Stimulated activated CD8-positive, alpha-beta memory T cell treated with anti-CD3 and anti-CD28 coated beads, Interleukin-4, amount 100 ng/mL, for 24 hours (primary cell): ENCODE results near the gene FURIN.
"Not testable (repeated sequence)": the region's sequence is repeated elsewhere in the genome, so short reads cannot be mapped to it uniquely, and the experiment has no call there.

Experiments used
- DNase-seq: peaks from one replicate; pipeline ENCODE4 v3.0.0-alpha.2; 2020; ENCODE audit warnings: low read depth

FURIN gene

DNA sequence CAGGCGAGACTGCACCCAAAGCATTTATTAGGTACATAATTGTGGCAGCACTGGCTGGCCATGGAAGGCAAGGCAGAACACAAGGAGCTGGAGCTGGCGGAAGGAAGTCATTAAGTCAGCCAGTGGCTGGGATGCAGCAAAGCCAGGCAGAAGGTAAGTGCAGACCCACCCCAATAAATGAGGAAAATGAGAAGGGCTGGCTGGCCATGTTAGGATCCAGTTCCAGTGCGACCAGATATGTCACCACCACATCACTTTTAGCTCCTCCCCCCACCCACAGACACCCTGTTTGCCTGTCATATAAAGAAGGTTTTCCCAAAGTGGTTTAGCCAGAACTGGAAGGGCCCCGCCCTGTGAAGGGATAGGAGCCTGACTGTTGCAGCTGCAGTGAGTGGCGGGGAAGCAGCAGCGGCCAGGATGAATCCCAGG lies at the start of gene FURIN:
Gene FURIN, plus strand, starts transcription at position 328 of the 429 bp plus-strand sequence. CDS start 7,153 bp downstream, outside the sequence.
- DNase-seq: no peak

DNA sequence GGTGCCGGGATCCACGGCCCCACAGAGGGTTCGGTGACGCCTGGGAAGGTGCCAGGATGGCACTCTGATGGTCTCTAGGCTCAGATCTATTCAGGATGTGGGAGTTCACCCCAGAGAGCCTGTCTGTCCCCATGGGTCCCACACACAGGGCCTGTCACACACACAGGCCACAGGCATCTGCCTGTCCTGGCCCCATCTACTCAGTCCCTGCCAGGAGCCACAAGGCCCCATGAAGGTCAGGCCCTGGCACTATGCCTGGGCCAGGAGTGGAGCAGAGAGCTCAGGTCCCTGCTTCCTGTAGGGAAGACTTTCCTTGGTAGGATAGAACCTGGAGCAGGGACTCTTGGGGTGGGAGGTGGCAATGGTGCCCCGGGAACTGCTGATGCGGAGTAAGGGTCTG lies 49.0 kb upstream of the FURIN start:
- DNase-seq: no peak

DNA sequence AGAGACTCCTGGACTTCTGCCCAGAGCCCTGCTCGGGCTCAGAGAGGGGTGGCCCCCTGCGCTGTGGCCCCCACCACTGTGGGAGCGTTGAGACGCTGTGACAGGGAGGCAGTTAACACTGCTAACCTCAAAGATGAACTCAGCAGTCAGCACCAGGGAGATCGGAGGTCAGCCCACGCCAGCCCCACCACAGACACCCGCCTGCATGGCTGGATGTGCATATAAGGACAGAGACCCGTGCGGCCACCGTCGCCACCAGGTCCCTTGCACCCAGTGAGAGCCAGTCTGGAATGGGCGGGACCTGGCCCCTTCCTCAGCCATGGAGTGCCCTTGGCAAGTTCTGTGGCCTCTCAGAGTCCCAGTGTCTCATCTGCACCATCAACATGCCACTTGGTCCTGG lies 48.5 kb upstream of the FURIN start:
- no peak for DNase-seq

DNA sequence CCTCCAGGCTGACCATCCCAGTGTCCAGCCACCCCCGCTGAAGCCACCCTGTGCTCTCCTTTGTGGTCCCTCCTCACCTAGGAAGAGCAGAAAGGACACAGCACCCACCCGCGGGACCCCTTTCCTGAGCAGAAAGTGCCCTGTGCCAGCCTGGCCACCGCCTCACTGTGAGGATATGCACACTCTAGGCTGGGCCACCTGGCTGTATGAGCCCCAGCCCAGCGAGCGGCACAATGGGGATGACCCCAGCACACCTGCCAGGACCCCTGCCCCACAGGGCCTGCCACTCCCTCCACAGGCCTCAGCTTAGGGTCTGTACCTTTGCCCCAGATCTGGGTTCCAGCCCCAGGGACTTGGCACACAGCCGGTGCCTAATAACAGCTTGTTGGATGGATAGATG lies 47.9 kb upstream of the FURIN start:
- no peak for DNase-seq

DNA sequence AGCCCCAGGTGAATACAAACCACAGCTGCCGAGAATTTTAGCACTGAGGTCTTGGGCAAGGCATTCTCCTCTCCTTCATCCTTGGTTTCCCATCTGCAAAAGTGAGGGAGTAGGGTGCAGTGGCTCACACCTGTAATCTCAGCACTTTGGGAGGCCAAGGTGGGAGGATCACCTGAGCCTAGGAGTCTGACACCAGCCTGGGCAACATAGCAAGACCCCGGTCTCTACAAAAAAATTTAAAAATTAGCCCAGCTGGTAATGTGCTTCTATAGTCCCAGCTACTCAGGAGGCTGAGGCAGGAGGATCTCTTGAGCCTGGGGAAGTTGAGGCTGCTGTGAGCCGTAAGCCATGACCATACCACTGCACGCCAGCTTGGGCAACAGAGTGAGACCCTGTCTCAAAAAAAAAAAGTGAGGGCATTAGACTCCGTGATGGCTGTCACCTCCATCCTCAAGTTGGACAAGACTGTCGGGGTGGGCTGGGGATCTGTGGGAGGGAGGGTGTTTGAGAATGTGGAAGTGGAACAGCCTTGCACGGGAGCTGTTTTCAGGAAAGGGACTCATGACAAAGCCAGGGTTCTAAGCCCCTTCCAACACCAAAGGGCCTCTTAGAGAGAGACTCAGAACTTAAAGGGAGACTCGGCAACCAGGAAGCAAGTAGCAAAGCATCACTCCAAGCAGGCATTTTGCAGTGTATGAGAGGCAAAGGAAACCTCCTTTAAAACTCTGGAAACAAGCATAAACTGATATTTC lies 46.0 kb upstream of the FURIN start:
- no peak for DNase-seq

DNA sequence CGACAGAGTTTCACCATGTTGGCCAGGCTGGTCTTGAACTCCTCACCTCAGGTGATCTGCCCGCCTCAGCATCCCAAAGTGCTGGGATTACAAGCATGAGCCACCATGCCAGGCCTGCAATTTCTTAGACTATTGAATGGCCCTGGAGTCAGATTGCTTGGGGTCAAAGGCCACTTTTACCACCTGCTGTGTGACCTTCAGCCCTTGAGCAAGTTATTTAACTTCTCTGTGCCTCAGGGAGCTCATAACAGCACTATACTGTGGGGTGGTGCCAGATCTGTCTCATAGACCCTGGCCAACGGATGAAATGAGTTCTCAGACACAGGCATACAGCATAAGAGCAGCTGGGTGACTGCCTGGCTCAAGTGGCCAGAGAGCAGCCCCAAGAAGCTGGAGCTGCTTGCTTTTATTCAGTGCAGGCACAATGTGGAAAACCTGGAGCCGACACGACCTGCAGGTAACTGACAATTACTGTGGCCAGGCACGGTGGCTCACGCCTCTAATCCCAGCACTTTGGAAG lies 44.9 kb upstream of the FURIN start:
- no peak for DNase-seq

DNA sequence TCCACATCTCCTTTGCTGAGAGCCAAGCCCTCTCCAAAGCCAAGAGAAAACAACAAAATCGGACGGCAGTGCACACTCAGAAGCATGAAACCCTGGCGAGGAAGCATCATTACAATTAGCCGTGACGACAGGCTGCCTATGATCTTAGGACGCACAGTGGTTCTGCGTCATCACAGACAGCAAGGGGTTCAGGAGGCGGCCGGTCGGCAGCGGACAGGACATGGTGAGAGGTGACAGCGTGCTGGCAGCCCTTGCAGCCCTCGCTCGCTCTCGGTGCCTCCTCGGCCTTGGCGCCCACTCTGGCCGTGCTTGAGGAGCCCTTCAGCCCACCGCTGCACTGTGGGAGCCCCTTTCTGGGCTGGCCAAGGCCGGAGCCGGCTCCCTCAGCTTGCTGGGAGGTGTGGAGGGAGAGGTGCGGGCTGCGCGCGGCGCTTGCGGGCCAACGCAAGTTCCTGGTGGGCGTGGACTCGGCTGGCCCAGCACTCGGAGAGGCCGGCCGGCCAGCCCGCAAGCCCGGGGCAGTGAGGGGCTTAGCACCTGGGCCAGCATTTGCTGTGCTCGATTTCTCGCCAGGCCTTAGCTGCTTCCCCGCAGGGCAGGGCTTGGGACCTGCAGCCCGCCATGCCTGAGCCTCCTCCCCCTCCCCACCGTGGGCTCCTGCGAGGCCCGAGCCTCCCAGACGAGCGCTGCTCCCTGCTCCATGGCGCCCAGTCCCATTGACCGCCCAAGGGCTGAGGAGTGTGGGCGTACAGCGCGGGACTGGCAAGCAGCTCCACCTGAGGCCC lies 43.1 kb upstream of the FURIN start:
- not testable (repeated sequence) for DNase-seq

DNA sequence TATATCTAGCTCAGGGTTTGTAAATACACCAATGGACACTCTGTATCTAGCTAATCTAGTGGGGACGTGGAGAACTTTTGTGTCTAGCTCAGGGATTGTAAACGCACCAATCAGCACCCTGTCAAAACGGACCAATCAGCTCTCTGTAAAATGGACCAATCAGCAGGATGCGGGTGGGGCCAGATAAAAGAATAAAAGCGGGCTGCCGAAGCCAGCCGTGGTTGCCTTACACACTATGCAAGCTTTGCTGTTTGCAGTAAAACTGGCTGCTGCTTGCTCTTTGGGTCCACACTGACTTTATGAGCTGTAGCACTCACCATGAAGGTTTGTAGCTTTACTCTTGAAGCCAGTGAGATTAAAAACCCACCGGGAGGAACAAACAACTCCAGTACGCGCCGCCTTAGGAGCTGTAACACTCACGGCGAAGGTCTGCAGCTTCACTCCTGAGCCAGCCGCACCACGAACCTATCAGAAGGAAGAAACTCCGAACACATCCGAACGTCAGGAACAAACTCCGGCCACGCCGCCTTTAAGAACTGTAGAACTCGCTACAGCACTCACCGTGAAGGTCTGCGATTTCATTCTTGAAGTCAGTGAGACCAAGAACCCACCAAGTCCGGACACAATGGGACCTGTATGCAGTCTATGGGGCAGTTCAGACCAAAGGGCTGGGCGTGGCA lies 42.0 kb upstream of the FURIN start:
- DNase-seq: not testable (repeated sequence)

DNA sequence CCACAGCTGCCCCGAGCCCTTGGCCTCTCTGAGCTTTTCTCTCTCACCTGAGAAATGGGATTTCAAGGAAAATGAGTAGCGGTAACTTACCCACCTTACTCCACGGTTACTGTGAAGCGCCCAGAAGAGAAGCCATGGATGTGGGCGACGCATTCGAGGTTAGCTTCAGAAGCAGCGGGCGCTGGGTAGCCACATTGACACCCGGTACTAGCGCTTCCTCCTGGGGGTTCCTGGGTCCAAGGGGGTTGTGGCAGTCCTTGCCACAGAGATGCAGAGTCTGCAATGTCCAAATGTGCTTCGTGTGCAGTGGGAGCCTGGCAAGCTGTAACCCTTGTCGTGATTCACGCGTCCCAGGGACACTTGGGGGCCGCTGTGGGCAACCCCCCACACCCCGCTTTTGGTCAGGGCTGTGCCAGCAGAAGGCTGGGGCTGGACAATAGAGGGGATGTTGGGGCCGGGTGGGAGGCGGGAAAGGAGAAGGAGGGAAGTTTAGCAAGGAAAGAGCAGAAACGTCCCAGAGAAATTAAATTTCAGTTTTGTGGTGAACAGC lies 41.4 kb upstream of the FURIN start:
- no peak for DNase-seq

DNA sequence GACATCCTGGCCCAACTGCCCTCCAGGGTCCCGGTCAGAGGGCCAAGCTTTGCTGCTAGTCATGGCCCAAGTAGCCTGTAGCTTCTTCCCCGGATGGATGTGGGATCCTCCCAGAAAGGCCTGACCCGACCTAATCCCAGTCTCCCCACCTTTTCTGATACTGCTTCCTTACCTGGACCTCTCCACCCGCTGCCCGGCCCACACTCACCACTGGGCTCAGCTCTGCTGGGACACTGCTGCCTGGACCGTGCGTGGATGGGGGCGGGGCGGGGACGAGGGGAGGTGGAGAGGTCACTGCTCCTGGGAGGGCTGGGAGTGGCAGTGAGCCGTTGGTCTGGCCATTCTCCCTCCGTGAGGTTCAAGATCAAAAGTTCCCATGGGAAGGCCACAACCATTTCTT lies 40.3 kb upstream of the FURIN start:
- DNase-seq: no peak

DNA sequence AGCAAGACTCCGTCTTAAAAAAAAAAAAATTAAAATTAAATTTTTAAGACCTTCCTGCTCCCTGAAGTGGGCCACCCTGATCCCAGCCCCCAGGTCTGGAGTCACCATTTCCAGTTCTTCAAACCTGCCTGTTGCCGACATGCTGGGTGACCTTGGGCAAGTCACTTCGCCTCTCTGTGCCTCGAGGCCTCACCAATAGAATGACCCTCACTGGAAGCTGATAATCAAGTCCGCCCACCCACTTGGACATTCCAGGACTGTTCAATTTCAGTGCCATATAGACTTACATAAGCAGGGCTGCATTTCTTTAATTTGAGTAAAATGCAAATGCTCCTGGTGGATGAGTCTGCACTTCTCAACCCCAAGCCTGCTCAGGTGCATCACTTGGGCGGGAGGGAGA lies 39.3 kb upstream of the FURIN start:
- no peak for DNase-seq

DNA sequence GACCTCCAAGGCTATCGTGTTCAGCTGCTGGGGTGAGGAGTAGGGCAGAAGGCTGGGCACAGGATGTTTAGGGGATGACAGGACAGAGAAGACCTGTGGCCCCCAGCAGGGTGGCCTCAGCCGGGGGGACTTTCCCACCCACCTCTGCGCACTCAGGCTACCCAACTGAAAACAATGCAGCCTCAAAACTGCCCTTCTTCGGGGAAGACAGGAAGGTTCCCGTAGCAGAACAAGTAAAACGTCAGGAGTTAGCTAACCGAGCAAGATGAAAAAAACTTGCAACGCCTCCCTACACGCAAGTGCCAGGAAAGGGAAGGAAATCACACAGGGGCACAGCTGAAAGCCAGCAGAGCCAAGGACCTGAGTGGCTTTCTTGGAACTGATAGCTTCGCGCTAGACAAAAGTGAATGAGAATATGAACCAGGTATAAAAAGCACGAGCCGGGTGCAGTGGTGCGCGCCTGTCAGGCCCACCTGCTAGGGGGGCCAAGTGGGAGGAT lies 38.4 kb upstream of the FURIN start:
- DNase-seq: no peak

DNA sequence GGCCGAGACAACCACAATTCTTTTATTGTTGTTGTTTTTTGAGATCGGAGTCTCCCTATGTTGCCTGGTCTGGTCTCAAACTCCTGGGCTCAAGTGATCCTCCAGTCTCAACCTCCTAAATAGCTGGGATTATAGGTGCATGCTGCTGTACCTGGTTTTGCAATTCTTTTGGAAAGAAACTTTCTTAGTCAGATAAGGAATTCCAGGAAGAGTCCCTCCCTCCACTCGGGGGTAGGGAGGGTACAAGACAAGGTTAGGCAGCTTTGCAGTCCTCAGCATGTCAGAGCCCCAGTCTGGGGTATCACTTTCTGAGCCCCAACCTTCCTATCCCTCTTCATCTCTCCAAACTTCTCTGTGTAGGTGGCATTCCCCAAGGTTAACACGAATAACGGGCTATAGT lies 33.8 kb upstream of the FURIN start:
- DNase-seq: no peak

DNA sequence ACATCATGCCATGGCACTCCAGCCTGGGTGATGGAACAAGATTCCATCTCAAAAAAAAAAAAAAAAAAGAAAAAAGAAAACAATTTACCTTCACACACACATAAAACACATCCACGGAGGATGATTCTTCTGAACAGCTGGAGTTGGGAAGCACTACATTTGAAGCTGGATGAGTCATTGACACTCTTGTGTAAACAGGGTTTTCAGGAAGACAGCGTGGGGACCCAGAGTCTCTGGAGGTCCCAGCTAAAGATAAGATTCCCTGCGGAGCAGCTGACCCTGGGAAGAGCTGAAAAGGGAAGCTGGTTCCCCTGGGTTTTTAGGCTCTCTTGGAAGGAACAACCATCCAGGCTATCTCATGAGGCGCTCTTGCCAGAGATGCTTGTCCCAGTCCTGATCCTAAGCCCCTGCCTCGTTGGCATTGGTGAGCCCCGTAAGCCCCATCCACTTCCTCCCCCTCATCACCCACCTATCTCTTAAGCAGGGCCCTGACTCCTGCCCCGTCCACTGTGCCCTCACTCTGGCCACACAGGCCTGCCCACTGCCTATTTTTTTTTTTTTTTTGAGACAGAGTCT lies 32.0 kb upstream of the FURIN start:
- DNase-seq: no peak

DNA sequence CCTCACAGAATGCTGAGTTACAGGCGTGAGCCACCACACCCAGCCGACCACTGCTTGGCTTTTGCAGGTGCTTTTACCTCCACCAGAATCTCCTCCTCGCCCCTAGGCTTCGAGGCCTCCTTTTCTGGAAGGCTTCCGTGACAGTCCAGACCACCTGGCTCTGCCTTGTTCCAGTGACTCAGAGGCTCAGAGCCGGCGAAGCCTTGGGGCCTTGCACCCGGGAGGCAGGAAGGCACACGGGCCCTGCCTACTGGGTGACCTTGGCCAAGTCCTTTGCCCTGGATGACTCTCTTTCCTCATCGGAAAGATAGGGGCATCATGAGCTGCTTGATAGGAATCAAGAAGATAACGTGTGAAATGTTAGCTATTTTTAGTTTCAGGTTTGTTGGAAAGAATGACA lies 31.3 kb upstream of the FURIN start:
- DNase-seq: no peak

DNA sequence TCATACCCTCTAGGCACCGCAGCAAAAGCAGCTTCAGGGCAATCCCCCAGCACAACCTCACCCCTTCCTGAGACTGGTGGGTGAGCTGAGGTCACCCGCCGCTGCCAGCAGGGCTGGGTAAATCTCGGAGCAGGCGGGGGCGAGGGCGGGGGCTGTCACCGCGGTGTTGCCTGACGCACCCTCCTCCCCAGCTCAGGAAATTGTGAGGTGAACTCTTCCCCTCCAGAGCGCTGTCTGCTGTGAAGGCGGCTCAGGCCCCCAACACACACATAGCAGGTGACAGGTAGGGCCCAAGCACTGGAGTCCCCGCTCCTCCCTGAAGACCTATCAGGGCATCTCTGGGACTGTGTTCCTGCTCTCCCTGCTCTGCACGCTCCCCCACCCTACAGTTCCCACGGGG lies 30.2 kb upstream of the FURIN start:
- DNase-seq: peak; percentile 81

DNA sequence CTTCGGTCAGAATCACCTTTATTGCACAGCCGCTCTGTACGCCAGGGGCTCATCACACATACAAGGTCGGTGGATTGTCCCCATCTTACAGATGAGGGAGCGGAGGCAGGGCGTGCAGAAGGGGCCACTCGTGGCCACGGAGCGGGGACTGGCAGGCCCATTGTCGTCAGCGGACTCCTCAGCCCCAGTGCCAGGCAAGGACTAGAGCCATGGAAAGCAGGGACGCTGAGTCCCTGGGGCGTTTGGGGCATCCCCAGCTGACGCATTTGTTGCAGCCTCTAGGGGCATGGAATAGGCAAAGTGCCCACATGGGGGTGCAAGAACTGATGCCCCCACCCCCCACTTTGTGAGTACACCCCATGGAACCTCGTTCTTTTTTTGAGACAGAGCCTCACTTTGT lies 29.8 kb upstream of the FURIN start:
- no peak for DNase-seq

DNA sequence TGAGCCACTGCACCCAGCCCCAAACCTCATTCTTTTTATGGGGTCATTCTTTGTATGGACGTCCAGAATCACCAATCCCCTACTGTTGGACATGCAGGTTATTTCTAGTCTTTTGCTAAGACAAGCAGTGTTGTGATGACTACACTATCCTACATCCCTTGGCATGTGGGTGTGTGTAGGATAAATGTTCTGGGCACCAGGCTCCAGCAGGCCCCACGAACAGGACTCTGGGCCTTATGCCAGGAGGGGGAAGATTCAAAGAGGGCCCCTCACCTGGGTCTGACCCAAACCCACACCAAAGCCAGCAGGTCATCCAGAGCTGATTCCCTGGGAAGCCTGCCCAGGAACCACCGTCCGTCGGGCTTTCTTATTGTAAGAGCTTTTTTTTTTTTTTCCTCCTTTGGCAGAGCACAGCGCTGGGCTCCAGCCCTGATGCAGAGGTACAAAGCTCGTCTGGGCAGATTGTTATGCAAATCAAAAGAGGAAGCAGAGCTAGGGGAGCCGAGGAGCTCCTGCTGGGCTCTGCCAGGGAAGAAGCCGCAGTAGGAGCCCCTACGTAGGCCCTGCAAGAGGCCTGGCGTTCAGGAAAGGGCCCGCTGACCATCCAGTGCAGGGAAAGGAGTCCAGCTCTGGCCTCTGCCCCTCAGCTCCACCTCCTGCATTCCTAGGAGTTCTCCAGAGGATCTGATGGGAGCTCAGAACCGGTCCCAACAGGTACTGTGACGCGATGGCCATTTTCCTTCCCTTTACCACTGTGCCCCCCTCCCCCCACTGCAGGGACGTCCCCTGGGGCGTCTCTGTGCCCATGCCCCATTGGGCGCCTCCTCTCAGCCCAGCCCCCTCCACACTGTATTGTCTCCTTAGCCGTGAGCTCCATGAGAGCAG lies 29.0 kb upstream of the FURIN start:
- no peak for DNase-seq

DNA sequence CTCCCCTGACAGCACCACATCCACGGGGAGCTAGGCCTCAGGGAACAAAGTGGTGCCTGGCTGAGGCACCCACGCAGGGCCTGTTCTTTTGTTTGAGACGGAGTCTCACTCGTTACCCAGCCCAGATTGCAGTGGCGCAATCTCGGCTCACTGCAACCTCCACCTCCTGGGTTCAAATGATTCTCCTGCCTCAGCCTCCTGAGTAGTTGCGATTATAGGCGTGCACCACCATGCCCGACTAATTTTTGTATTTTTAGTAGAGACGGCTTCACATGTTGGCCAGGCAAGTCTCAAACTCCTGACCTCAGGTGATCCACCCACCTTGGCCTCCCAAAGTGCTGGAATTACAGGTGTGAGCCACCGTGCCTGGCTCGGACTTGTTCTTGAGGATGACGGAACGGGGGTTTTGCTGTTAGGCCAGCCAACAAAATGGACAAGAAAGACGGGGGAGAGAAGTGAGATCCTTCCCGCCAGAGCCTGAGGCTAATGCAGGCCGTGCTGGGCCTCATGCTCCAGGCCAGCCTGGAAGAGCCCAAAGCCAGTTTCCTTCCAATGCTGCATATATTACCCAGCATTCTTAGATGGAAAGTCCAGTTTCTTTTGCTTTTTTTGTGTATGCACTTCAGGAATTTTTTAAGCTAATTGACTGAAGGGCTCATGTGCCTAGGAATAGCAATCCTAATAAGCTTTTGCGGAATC lies 28.1 kb upstream of the FURIN start:
- DNase-seq: no peak

DNA sequence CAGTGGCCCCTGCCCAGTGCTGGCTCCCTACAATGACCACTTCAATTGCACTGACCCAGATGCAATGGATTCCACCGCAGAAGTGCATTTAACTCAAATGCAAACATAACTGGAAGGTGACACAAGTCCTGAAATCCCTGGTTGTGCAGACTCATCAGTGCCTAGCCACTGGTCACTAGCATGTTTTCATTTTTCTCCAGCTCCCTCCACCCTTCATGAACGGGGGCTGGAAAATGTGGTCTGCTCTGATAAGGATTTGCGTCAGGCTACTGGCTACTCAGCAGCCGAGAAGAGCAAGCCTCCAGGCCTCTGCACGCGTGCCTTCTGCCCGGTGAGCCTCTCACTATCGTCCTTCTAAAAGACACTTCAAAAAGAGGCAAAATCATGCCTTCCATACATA lies 27.4 kb upstream of the FURIN start:
- no peak for DNase-seq
